Osteocyte (in vitro differentiated cells): ENCODE results near the gene CTNNA2. TPM values are rescaled to one million over a fixed set of nuclear protein-coding genes. Genes with fewer than 3 reads are reported as not detected.

Source experiments
- DNase-seq: peaks from one replicate; pipeline ENCODE4 v3.0.0; 2021; ENCODE audit warnings: mixed read lengths; ENCODE audit not compliant: unreplicated experiment; ENCODE audit errors: extremely low spot score
- H3K27ac Mint-ChIP-seq: one replicate; pipeline ENCODE4 v1.8.0; 2021; ENCODE audit warnings: mild to moderate bottlenecking, mixed read lengths; ENCODE audit not compliant: unreplicated experiment
- H3K27me3 Mint-ChIP-seq: one replicate; pipeline ENCODE4 v1.8.0; 2021; ENCODE audit warnings: mixed read lengths; ENCODE audit not compliant: unreplicated experiment
- H3K36me3 Mint-ChIP-seq: one replicate; pipeline ENCODE4 v1.8.0; 2021; ENCODE audit warnings: mixed read lengths; ENCODE audit not compliant: unreplicated experiment
- H3K4me1 Mint-ChIP-seq: one replicate; pipeline ENCODE4 v1.8.0; 2021; ENCODE audit warnings: mixed read lengths; ENCODE audit not compliant: unreplicated experiment
- H3K4me3 Mint-ChIP-seq: one replicate; pipeline ENCODE4 v1.8.0; 2021; ENCODE audit warnings: mild to moderate bottlenecking, moderate library complexity, mixed read lengths; ENCODE audit not compliant: unreplicated experiment
- H3K9me3 Mint-ChIP-seq: one replicate; pipeline ENCODE4 v1.8.0; 2021; ENCODE audit warnings: mixed read lengths; ENCODE audit not compliant: unreplicated experiment
- total RNA-seq: library from RNA; stranded (reverse); gene quantifications from 2 replicates; pipeline ENCODE4 v1.2.1, GENCODE V29; 2021
- TF ChIP-seq, protein P1 (sequence below): fragments of 200-600 bp; sonication (generic); IDR thresholded peaks from 2 replicates; pipeline ENCODE4 v1.5.0; 2021; ENCODE audit warnings: antibody characterized with exemption, mild to moderate bottlenecking, moderate library complexity

CTNNA2 gene
- total RNA-seq, 1 donor from 2014 or later: not detected

DNA sequence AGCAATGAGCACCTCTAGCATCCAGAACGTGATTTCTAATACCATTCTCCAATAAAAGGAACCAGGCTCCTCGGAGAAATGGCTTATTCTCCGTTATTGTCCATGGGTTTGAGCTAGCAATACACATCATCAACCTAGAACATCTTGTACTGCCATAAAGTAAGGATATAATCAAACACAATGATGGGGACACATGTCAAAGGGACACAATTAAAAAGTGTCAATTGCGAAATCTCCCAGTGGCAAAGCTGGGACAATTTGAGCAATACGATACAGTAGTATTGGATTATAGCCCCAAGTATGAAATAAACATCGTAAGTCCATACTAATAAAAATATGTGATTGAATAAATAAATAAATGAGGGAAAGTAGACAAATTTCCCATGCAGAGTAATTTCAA, 108.4 kb downstream of the CTNNA2 start:
- no peaks in the 10 kb centered on the region for H3K4me1 Mint-ChIP-seq
- no peak overlapping the region for H3K4me3 Mint-ChIP-seq
- no peak overlapping the region for H3K27ac Mint-ChIP-seq
- TF ChIP-seq, protein P1, sequence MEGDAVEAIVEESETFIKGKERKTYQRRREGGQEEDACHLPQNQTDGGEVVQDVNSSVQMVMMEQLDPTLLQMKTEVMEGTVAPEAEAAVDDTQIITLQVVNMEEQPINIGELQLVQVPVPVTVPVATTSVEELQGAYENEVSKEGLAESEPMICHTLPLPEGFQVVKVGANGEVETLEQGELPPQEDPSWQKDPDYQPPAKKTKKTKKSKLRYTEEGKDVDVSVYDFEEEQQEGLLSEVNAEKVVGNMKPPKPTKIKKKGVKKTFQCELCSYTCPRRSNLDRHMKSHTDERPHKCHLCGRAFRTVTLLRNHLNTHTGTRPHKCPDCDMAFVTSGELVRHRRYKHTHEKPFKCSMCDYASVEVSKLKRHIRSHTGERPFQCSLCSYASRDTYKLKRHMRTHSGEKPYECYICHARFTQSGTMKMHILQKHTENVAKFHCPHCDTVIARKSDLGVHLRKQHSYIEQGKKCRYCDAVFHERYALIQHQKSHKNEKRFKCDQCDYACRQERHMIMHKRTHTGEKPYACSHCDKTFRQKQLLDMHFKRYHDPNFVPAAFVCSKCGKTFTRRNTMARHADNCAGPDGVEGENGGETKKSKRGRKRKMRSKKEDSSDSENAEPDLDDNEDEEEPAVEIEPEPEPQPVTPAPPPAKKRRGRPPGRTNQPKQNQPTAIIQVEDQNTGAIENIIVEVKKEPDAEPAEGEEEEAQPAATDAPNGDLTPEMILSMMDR: no peak
- H3K27me3 Mint-ChIP-seq: no peaks in the 10 kb centered on the region
- no peaks in the 10 kb centered on the region for H3K36me3 Mint-ChIP-seq
- no peaks in the 10 kb centered on the region for H3K9me3 Mint-ChIP-seq
- no peak for DNase-seq

DNA sequence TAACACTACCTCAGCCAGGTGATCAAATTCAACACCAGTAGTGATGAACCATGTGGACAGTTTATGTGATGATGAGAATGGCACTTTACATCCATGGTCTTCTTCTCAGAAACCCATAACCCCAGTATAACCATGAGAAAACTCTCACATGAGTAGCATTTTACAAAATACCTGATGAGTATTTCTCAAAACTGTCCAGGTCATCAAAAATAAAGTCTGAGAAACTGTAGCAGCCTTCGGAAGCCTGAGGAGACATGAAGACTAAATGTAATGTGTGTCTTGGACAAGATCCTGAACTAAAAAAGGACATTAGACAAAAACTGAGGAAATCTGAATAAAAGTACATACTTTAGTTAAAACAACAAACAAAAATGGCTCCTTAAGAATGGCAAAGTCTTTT, 108.9 kb downstream of the CTNNA2 start:
- no peaks in the 10 kb centered on the region for H3K9me3 Mint-ChIP-seq
- TF ChIP-seq, protein P1: no peak
- H3K27me3 Mint-ChIP-seq: no peaks in the 10 kb centered on the region
- no peaks in the 10 kb centered on the region for H3K36me3 Mint-ChIP-seq
- no peaks in the 10 kb centered on the region for H3K4me1 Mint-ChIP-seq
- no peak for DNase-seq
- no peak overlapping the region for H3K27ac Mint-ChIP-seq
- no peak overlapping the region for H3K4me3 Mint-ChIP-seq

DNA sequence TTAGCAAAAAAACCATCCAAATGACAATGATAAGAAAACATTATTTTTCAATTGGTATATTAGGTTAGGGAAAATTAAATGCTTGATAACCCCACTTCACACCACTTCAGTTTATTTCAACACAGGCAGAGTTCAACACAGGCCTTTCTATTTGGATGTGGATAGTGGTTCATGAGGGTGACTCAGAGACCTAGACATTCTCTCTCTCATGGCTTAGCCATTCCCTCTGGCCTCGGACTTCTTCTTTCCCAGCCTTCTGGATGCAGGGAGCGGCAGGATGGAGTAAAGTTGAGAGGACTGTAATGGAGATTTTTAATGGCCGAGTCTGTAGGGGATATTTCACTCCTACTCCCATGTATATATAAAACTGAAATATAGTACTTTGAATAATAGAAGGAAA, 109.7 kb downstream of the CTNNA2 start:
- Mint-ChIP-seq H3K9me3 (no peaks in the 10 kb centered on the region), H3K27me3 (no peaks in the 10 kb centered on the region), H3K27ac (no peak overlapping the region), H3K36me3 (no peaks in the 10 kb centered on the region), H3K4me3 (no peak overlapping the region), H3K4me1 (no peaks in the 10 kb centered on the region)
- TF ChIP-seq, protein P1: no peak
- no peak for DNase-seq

DNA sequence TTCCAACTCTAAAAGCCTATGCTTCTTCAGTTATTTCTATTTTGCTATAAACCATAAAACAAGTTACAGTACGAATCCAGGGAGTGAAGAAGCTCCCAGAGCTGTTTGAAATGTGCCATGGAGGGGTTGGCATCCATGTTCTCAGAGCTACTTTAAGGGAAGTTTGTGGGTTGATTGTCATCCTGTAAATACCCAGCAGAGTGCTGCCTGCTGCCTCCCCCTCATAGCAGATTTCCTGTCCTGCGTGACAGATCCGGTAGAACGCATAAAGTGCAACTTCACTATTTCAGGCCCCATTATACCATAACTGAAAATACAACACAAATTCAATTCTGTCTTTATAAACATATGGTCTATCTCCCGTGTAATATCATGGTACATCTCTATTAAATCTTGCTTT, 114.4 kb downstream of the CTNNA2 start:
- DNase-seq: no peak
- Mint-ChIP-seq H3K4me3 (no peak overlapping the region), H3K36me3 (no peaks in the 10 kb centered on the region), H3K4me1 (no peaks in the 10 kb centered on the region), H3K27me3 (no peaks in the 10 kb centered on the region), H3K27ac (no peak overlapping the region), H3K9me3 (no peaks in the 10 kb centered on the region)
- TF ChIP-seq, protein P1: no peak

DNA sequence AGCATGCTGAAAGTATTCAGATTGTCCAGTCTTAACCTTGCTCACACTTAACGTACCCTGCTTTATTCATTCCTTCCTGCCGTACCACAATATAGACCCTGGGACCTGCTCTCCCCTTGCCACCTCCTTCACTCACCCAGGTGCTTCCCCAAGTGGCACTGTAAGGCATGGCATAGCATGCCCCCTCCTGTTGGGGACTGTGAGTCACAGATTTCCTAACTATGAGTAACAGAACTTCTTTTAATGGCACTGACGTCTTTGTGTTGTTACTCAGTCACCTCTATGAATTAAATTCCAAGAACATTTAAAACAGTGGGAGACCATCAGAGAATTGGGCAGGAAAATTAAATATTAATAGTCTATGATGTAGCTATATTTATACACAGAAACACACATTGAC, 117.2 kb downstream of the CTNNA2 start:
- no peaks in the 10 kb centered on the region for H3K36me3 Mint-ChIP-seq
- DNase-seq: no peak
- no peaks in the 10 kb centered on the region for H3K4me1 Mint-ChIP-seq

More for the DNA sequence above, 117.2 kb downstream of the CTNNA2 start:
- Mint-ChIP-seq H3K27ac (no peak overlapping the region), H3K4me3 (no peak overlapping the region), H3K9me3 (no peaks in the 10 kb centered on the region), H3K27me3 (no peaks in the 10 kb centered on the region)
- TF ChIP-seq, protein P1: no peak
